Inferior parietal cortex (tissue), 1 donor: ENCODE data around the gene RGS16.

ENCODE experiments used
- DNase-seq: peaks from one replicate; pipeline ENCODE4 v3.0.0-alpha.2; 2016; ENCODE audit errors: extremely low spot score

Gene RGS16

DNA sequence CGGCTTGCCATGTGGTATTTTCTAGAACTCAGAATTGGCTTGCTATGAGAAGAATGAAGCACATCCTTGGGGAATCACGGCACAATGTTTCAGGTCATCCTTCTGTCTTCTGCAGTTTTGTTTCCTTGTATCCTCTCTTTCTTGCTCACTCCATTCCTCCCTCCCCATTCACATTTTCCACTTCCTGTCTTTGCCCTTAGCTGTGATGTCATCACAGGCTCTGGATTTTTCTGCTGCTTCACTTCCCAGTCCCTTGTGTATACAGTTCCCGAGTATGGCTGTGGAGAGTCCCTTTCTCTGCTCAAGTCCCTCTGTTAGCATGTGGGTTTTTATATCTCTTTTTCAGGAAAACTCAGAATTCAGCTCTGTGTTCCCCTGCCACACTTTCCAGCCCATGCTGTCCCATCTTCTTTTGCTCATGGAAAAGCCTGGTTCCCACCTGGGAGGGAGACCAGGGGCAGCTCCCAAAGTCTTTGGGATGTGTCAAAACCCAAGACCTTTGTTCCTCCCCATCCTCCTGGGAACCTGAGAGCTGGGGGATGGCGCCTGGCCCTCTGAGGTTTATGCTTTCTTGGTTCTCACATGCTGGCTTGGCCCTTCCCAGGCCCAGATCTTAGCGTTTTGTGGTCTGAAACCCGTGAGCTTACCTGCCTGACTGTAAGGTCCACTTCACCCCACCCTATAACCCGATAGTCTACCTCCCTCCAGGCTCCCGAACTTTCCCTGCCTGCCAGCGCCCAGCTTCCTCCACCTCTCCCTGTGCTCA is 4.8 kb upstream of the RGS16 start:
- no peak for DNase-seq

DNA sequence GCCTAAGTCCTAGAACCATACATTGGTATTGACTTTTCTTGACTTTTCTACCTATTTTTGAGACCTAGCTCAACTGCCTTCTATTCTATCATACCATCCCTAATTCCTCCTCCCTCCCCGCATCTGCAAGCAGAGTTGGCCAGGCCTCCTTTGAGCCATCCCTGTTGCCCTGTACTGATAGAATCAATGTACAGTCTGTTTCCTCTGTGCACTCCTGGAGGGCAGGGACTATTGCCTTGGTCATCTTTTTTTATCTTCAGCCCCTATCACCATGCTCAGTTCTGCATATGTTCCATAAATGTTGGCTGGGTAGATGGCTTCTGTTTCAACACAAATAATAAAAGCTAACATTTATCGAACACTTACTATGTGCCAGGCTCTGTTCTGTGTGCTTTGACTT is 4.0 kb upstream of the RGS16 start:
- no peak for DNase-seq

DNA sequence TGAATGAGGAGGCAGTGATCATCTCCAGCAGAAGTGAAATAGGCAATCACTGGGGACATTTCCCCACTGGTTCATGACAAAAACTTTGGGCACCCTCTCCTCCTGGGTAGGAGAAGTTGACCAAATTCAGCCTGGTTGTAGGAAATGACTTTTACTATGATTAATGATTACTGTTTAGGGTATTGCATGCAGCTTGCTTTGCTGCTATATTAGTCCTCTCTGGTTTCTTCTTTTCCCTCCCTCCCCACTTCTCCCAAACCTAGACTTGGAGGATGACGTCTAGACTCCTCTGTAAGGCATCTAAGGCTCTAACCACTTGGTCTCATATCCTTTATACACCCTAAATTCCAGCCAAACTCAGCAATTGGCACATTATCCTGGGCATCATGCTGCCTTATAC is 3.4 kb upstream of the RGS16 start:
- DNase-seq: no peak

DNA sequence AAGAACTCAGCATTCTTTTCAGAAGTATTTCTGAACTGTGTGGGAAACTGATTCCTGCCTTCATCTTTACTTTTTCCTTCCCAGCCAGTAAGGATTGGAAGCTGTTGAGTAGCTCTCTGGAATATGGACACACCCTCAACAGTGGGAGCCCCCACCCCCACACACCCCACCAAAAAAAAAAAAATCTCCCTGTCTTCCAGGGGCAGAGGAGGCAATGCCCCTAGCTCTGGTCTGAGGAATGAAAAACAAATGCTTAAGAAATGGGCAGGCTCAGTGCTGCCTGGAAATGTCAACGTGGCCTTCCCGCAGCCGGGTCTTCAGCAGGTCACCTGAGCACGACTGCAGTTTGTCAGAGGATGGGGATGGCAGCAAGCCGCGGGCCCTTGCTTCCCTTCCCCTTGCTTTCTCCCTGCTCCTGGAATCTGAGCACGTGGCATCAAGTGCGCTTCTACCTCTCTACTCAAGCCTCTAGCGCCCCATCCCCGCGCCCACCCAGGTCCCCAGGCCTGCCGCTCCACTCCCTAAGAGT is 479 bp downstream of the RGS16 start:
- DNase-seq: no peak

DNA sequence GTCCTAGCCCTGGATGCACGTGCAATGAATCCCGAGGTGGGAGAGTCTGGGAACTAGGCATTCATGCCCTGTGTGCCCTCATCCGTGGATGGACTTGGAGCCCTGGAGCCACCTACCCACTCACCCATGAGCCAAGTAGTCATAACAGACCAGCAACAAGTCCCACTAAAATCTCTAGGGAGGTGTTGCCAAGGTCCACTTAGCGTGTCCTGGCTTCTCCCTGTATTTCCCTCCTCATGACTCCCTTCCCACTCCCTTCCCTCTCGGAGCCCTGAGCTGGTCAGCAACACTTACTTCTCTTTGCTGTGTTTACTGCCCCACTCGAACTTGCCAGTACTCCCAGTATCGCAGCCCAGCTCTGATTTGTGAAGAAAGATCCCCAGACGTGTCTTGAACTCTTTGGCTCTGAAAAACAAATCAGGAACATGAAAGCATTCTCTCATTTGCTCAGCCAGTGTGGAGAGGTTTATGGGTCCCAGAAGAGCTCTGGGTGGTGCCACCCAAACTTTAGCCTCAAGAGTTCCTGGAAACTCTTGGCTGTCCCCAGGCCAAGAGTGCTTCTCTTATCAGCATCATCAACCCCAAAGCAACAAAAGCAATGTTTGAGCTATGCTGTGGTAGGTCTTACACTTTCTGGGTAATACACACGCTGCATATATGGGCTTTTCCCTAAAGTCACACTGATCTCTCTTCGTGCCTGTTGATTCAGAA is 1.1 kb downstream of the RGS16 start:
- DNase-seq: no peak

DNA sequence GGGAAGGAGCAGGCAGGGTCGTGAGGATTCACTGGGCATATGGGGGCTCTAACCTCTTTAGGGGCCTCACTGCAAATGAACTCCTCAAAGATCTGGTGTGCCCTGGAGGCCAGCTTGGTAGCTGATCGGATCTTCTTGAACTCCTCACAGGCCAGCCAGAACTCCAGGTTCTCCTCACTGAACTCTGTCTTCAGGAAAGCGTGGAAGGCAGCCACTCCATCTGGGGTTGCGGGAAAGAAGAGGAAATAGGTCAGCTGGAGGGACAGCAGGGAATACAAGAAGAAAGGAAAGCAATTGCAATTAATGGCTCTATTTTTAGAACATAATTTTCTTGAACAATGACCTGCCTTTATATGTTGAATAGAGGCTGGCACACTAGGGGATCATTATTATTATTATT is 2.3 kb downstream of the RGS16 start:
- DNase-seq: no peak

DNA sequence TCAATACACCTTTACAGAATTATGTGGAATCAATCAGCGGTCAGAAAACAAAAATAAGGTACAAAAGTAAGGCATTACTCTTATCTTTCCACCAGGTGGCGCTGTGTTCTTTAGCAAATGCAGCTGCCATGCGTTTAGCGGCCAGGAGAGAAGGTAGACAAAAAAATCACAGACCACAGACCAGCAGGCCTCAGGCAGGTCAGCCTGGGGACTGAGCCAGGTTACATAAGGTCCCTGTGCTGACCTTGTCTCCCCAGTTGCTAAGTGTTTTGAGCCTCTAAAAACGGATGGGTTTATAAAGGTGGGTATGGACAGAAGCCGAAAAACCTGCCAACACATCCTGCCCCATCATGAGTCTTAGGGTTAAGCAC is 2.8 kb downstream of the RGS16 start:
- peak; percentile 90 for DNase-seq

DNA sequence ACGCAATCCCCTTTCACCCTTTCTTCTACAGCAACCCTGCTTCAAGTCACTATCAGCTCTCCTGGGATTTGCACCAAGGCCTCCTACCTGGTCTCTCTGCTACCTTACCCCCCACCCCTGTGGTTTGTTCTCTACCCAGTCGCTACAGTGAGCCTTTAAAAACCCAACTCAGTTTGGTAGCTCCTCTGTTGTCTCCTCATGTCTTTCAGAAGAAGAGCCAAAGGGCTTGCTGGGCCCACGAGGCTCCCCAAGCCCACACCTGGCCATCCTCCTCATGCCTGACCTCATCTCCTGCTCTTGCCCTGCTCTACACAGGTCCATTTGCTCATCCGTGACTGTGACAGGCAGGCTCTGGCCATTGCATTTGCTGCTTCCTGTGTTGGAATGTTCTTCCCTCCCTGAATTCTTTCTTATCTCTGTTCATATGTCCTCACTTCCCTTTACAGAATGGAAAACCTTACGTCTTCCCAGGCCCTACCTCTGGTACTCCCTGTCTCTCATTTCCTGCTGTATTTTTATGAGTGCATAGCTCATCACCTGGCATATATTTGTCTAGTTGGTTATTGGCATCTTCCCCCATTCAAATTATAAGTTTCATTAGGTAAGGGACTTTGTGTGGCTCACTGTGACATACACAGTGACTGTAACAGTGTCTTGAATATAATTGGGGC is 3.3 kb downstream of the RGS16 start:
- no peak for DNase-seq

DNA sequence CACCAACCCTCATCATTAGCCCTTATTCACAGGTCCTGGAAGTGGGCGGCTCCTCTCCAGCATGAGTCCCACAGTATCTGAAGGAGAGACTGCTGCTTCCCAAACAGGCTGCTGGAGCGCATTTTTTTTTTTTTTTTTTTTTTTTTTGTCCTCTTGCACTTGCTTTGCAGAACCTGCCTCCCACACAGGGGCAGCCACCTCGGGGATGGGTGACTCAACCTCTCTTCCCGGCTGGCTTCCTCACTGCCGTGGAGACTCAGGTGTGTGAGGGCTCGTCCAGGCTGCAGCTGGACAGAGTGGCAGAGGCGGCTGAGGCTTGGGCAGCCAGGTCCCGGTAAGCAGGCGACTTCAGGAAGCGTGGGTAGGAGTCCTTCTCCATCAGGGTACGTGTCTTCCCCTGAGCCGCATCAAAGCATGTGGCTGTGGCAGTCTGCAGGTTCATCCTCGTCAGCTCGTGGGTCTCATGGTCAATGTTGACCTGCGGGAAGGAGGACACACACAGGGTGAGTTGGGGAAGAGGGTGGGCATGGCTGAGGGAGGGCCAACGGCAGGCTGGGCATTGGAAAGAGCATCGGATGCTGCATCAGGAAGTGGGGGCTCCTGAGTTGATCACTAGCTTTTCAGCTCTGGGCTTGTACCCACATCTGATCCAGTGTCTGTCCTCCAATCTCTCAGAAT is 4.0 kb downstream of the RGS16 start:
- DNase-seq: no peak

DNA sequence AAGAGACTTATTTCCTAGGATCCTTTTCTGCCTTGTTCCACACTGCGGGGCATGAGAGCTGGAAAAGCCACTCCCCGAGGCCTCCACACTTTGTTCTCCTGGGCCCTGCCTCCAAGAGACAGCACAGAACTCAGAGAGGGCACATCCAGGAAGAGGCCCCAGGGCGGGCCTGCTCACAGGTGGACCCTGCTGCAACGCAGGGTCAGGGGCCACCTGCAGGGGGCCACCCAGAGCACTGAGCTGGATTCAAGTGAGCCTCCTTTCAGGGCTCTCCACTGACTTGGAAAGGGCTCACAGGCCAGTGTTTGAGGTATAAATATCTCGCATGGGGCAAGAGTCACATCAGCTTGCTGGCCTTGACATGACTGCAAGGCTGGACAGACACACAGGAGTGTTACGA is 4.8 kb downstream of the RGS16 start:
- DNase-seq: no peak

DNA sequence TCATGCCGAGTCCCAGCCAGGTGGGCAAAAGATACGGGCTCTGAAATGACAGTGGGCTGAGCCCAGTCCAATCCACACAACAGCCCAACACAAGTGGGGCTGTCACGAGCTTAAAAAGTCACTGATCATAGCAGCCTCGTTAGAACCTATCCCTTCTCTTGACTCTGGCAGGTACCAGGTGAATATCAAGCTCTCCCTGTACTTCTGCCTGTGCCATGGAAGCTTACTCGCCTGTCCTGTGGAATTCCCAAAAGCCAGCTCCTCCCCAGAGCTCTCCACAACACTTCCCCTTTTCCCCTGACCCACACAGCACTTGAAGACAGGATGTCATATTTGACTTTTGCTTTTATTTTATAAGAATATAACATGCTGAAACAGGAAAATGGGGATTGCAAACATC is 5.9 kb downstream of the RGS16 start:
- no peak for DNase-seq

DNA sequence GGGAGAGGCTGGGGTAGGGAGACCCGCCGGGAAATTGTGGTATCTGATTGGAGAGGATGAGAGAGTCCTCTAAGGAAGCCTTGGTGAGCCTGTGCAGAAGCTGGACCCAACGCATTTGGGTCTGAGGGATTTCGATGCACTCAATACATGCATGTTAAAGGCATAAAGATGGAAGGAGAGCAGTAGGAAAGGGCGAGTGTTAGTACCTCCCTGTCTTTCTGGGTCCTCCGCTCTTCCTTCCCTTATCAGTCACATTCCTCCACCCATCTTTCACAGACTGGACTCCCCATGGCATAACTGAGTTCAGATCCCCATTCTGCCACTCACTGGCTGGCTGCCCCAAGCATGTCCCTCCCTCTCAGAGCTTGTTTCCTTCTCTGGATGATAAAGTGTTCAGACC is 7.3 kb downstream of the RGS16 start:
- DNase-seq: no peak

DNA sequence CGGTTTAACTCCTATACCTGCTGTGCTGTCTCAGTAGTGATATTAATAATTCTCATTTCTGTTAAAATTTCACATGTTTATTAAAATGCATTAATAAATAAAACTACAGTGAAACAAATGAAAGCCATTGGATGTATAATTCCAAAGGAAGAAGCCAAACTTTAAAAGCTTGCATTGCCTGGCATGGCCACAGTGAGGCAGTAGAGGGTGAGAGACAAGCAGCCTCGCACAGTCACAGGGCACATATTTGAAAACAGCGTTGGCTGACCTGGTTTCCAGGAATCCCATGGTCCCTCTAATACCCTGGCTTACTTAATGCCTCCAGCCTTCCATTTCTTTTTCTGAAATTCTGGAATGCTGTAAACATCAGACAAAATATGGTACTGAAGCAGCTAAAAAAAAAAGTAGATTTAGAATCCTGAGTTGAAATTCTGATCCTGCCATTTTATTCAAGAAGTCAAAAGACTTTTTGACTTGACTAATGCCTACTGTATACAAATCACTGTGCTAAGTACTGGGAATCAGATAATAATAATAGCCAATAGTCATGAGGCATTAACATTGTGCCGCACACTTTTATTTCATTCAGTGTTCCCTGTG is 8.4 kb downstream of the RGS16 start:
- peak; percentile 71 for DNase-seq

DNA sequence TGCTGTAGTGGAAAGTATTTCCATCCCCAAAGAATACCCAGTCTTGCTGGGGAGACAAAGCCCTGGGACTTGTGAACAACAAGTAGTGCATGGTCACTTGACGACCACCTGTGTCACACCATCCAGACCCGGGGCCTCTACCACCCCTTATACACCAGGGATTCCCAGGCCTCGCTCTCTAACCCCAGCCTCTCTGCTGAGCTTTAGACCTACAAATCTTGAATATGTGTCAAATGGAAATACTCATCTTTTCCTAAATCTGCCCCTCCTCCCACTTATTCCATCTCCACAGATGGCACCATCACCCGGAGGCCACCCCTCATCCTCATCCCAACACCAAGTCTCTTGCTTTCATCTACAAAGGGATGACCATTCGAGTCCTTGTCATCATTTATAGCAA is 14.3 kb downstream of the RGS16 start:
- no peak for DNase-seq

DNA sequence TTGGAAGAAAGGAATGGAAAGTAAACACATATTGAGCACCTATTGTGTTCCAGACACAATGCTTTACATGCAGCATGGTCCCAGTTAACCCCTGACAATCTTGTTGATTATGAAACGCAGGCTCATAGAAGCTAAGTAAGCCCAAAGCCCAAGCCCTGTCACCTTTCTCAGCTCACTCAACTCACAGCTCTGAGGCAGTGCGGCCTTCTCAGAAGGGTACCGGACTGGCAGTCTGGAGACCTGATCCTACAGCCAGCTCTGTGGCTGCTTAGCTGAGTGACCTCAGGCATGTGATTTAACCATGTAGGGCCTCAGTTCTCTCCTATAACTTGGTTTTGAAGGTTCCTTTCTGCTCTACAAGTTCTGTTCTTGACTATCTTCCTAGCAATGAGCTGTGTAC is 14.7 kb downstream of the RGS16 start:
- DNase-seq: no peak

DNA sequence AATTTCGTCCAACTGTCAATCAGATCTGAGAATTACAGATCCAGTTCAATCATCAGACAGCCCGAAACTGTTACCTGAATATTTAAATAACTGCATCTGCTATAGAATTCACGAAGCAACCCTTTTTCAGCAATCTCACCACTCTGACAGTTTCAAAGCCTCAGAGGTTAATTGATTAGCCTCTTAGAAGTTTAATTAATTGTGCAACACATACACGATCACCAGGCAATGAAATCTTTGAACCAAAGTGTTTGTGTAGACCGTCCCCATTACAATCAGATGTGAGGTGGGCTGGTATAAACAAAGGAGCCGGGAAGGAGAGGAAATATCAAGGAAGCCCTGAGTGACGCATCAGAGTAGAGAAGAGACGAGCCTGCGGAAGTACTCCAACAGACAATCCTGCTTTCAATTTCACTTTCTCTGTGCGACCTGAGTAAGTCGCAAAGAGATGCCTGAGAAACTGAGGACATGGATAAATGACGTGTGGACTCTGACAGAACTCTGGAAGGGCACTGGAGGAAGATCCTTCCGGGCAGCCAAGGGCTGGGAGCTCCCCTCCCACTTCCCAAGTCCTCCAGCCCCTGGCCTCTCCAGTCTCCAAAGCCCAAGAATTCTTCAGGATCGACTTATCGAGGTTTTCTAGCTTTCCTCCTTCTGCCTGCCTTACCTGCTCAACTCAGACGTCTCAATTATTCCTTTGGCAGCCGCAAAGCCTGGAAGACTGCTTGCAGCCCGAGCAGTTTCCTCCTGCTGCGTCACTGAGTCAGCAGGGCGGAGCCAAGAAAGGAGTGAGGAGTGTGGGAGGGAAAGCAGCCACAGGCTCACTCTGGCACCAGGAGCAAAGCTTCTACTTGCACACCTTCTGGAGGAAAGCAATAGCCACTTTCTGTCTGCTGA is 15.4 kb downstream of the RGS16 start, which contains the start of gene RNASEL:
Gene RNASEL, minus strand, starts transcription at position 757 of the 897 bp plus-strand sequence. CDS start 2,450 bp downstream, outside the sequence.
- peak; percentile 74 for DNase-seq

DNA sequence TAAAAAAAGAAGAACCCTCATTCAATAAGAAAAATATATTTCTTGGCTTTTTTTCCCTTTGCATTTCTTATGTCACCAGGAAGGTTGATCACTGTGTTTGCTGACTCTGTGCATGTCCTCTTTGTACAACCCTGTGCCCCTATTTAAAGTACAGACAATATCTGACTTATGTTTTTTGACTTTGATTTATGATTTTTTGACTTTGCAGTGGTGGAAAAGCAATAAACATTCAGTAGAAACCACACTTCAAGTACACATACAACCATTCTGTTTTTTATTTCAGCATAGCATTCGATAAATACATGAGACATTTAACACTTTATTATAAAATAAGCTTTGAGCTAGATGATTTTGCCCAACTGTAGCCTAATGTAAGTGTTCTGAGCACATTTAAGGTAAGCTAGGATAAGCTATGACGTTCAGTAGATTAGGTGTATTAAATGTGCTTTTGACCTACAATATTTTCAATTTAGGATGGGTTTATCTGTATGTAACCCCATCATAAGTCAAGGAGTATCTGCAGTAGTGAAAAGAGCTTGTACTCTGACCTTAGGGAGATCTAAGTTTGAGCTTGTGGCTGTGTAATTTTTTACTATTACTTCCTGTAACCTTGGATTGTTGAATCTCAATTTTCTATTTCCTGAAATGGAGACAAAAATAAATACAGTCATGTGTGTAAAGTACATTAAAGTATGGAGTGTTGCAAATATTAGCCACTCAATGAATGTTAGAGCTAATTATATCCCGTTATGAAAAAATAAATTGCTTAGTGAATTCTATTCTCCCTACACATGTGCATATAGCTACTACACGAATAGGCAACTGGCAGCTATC is 16.3 kb downstream of the RGS16 start:
- DNase-seq: no peak

DNA sequence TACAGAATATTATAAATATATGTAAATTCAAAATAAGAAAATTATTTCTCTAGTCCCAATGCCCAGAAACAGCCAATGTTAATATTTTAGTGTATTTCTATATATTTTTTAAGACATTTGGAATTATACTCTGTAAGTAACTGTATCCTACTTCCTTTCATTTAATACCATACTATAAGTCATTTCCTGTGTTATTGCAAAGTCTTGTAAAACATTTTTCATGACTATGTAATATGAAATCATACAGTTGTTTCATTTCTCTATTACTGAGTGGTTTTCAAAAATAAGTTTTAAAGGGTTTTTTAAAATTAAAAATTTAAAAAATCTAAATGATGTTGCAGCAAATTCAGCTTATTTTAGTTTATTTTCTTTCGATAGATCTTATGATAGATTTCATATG is 17.1 kb downstream of the RGS16 start:
- DNase-seq: no peak

DNA sequence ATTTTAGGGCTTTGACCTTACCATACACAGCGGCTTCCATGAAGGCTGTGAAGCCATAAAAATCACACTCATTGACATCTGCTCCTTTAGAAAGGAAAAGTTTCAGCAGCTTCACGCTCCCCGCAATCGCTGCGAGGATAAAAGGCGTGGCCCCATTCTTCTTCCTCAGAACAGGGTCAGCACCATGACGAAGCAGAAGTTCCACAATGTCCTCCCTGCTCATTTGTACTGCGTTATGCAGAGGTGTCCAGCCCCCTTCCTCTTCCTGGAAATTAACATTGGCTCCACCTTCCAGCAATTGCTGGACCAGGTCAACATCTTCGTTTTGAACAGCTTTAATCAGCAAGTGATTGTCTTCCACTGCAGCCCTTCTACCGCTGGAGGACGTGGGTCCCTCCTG is 17.8 kb downstream of the RGS16 start:
- no peak for DNase-seq

DNA sequence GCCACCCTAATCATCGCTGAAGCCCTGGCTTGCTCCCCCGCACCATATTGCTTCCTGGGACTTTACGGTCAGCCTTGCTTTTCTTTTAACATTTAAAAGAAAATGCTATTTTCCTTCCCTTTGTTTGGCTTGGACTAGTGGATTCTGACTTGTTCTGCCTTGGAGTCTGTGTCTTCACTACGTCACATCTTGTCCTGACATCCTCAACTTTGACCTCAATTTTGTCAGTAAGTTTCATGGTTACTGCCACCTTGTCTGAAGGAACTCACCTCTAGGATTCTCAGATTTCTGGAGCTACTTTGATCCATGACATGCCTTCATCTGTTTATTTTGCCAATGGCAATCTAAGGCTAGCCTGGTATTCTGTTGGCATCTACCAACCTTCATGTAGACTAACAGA is 19.4 kb downstream of the RGS16 start:
- no peak for DNase-seq
